ENCODE measurements around the gene CPHXL2.
A peak's percentile ranks its signal among the peaks of the same experiment; 100 is the strongest.

The CPHXL2 gene

GRCh38 chr16:75644240-75645012, 32.4 kb downstream of the CPHXL2 start:
- no peak for DNase-seq (ENCODE audit: low spot score)

GRCh38 chr16:75640598-75640997, 36.2 kb downstream of the CPHXL2 start:
- no peak for DNase-seq (ENCODE audit: low spot score)

DNA sequence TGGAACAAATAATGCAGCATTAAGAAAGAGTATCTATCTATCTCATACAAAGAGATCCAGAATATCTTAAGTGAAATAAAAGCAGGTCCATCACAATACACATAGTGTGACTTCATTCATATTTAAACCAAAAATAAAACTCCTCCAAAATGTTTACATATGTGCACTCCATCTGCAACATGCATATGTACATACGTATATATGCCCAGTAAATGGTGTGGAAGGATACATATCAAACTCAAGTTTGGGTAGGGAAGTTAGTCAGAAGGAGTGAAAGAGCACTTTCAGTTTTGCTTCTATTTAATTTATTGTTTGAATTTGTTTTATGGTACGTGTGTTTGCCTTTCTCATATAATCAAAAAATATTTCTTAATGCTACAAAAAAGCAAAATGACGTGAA, 41.8 kb downstream of the CPHXL2 start:
- DNase-seq (ENCODE audit: low spot score), result no peak

DNA sequence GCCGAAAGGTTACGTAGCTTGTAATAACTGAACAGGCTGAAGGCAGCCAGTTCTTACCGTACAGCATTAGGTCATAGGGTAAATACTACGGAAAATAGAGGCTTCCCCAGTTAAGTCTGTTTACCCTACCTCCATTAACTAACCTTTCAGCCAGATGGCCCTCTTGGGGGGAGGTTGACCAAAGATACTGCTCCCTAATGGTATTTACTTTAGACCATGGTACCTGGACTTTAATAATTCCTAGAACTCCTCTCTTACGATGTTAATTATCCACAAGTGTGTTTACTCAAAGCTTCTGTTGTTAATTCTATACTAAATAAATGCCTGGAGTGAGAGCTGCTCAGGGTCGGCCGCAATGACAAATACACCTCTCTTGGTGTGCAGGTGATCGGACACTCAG, 44.0 kb downstream of the CPHXL2 start:
- no peak for DNase-seq (ENCODE audit: low spot score)

- DNase-seq (ENCODE audit: low spot score), result no peak
Measured at GRCh38 chr16:75630052-75630451, 46.8 kb downstream of the CPHXL2 start.

- DNase-seq (ENCODE audit: low spot score), result no peak
Measured at GRCh38 chr16:75629132-75629531, 47.7 kb downstream of the CPHXL2 start.

- DNase-seq (ENCODE audit: low spot score), result no peak
Measured at GRCh38 chr16:75628351-75628750, 48.5 kb downstream of the CPHXL2 start.

DNA sequence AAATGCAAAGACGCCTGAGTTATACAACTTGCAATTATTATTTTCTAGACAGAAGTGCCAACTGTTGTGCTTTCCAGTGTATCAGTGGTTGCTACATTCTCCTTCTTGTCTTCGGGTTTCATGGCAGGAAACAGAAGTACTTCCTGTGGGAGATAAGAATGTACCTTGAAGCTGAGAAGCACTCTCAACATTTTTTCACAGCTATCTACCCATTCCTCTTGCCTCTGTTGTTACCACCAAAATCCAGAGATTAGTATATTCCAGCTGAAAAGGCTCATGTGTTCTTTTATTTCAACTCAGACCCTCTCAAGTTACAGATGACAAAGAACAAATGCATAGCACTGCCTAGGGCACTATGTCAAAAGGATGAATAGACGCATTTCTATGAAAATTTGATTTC, 49.0 kb downstream of the CPHXL2 start:
- no peak for DNase-seq (ENCODE audit: low spot score)

- no peak for DNase-seq (ENCODE audit: low spot score)
Measured at GRCh38 chr16:75626806-75627205, 50.0 kb downstream of the CPHXL2 start.

DNA sequence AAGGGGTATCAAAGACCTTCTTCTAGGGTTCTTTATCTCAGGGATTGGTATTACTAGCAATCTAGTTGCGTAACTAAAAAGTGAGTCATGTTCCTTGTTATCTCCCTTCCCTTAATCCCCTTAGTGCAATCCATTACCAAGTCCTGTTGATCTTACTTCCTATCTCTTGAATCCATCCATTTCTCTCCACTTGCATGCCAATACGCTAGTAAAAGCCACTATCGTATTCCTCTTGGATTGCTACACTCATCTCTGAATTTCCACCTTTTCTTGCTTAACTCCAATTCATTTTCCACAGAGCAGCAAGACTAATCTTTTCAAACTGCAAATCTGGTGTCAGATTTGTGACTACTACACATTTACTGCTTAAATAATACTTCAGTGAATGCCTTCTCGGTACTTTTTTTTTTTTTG, 51.9 kb downstream of the CPHXL2 start:
- no peak for DNase-seq (ENCODE audit: low spot score)

GRCh38 chr16:75622761-75623605, 53.8 kb downstream of the CPHXL2 start, which contains the start of gene ADAT1:
Gene ADAT1, minus strand, starts transcription at chr16:75623281. Its CDS starts 2,482 bp downstream, at chr16:75620799.
- DNase-seq (ENCODE audit: low spot score), result peak; percentile 98

DNA sequence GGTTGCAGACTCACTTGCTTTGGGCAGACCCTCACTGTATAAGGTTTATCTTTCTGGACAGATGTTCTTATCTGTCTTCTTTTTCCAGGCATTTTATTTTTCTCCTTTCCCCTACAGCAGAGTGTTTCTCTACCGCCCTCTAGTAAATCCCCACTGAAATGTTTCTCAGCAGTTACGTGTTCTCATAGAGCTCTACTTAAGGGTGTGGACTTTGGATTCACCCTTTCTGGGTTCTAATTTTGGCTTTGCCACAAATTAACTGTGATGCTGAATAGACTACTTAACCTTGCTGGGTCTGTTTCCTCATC, 55.7 kb downstream of the CPHXL2 start:
- DNase-seq (ENCODE audit: low spot score), result peak; percentile 43

GRCh38 chr16:75620326-75621169, 56.3 kb downstream of the CPHXL2 start:
- DNase-seq (ENCODE audit: low spot score), result no peak

DNA sequence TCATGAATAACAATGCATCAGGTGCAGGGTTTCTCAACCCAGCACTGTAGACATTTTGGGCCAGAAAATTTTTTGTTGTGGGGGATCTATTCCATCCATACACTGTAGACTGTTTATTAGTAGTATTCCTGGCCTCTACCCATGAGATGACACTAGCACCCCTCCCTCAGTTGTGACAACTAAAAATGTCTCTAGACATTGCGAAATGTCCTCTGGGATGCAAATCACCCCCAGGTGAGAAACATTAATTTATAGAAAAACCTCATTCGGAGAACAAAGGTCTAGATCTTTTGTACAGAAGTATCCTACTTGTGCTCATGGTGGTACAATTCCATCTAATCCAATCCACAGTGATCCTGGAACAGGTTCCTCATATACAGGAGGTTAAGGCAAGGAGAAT, 58.0 kb downstream of the CPHXL2 start:
- no peak for DNase-seq (ENCODE audit: low spot score)

- DNase-seq (ENCODE audit: low spot score), result no peak
Measured at GRCh38 chr16:75617121-75617520, 59.7 kb downstream of the CPHXL2 start.

DNA sequence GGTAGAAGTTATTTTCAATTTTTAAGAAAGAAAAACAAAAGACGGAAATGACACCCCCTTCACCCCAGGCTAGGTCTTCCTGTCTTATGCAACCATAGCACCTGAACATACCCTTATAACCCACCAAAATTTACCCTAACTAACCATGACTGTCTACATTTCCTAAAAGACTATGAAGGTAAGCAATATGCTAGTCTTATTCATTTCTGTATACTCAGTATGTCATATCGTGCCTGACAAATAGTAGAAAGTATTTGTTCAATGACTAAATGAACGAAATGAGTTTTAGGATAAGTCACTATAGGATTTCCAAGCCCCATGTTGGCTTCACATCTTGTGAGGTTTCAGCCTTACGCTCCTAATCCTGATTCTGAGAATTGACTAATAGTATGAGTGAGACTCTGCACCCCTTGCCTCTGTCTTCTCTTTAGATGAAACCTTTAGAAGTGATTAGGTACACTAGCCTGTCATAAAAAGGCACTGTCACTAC, 60.2 kb downstream of the CPHXL2 start:
- DNase-seq (ENCODE audit: low spot score), result no peak

DNA sequence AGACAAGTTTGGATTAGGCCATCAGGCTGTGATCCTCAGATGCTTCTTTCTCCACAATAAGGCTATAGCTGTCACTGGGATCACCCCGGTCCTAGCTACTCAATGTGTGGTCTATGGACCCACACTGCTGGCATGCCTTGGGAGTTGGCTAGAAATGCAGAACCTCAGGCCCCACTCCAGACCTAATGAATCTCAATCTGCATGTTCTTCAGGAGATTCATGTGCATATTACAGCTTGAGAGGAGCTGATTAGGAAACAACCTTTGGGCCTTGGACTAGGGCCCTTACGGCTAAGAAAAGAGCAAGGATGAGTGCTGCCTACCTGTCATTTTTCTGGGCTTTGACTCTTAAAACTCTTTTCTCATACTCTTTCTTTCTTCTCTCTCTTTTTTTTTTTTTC, 61.2 kb downstream of the CPHXL2 start:
- DNase-seq (ENCODE audit: low spot score), result no peak

GRCh38 chr16:75614066-75614897, 62.5 kb downstream of the CPHXL2 start:
- DNase-seq (ENCODE audit: low spot score), result no peak
